SU-DHL-6 (cell line): ENCODE measurements around the gene SNX8.

ENCODE experiments used
- H2AFZ ChIP-seq: fragments of 200-600 bp; sonication (generic); 2 replicates; pipeline ENCODE4 v1.6.1; 2014; ENCODE audit warnings: low read depth, mild to moderate bottlenecking, moderate library complexity, mixed read lengths, antibody characterized with exemption, low read length; ENCODE audit not compliant: severe bottlenecking
- H3F3A ChIP-seq: fragments of 200-600 bp; shearing (Covaris generic); 2 replicates; pipeline ENCODE4 v1.6.0; 2016; ENCODE audit warnings: antibody characterized with exemption, mild to moderate bottlenecking; ENCODE audit not compliant: insufficient read depth
- H3K27ac ChIP-seq: fragments of 200-600 bp; sonication (generic); 2 replicates; pipeline ENCODE4 v1.5.1; 2016; ENCODE audit warnings: low read depth, mild to moderate bottlenecking, low read length, moderate library complexity, mixed read lengths
- H3K27me3 ChIP-seq: fragments of 200-600 bp; sonication (generic), shearing (Covaris generic); 2 replicates; pipeline ENCODE4 v1.6.0; 2014; ENCODE audit warnings: mild to moderate bottlenecking, low read length
- H3K36me3 ChIP-seq: fragments of 200-600 bp; sonication (generic); 2 replicates; pipeline ENCODE4 v1.6.1; 2014; ENCODE audit warnings: mild to moderate bottlenecking, low read length, mixed read lengths
- H3K4me2 ChIP-seq: fragments of 300-600, 200-600 bp; shearing (Covaris generic), sonication (generic); 2 replicates; pipeline ENCODE4 v1.6.0; 2014; ENCODE audit warnings: low read length, low read depth, mild to moderate bottlenecking; ENCODE audit not compliant: poor library complexity, severe bottlenecking
- H3K4me3 ChIP-seq: fragments of 200-600 bp; sonication (generic); 2 replicates; pipeline ENCODE4 v1.5.1; 2014; ENCODE audit warnings: antibody characterized with exemption, low read length, mild to moderate bottlenecking, mixed read lengths; ENCODE audit not compliant: insufficient read depth, poor library complexity, severe bottlenecking
- H3K79me2 ChIP-seq: fragments of 200-600 bp; sonication (generic); 2 replicates; pipeline ENCODE4 v1.6.1; 2014; ENCODE audit warnings: mild to moderate bottlenecking, low read length, moderate library complexity; ENCODE audit not compliant: insufficient read depth
- H3K9ac ChIP-seq: fragments of 200-600 bp; sonication (generic); 2 replicates; pipeline ENCODE4 v1.7.0; 2014; ENCODE audit warnings: mild to moderate bottlenecking, low read length
- H3K9me2 ChIP-seq: fragments of 200-600 bp; sonication (generic); replicated peaks from 2 replicates; pipeline ENCODE4 v1.6.1; 2014; ENCODE audit warnings: low read length; ENCODE audit not compliant: insufficient read depth
- H3K9me3 ChIP-seq: fragments of 200-600 bp; sonication (generic); 2 replicates; pipeline ENCODE4 v1.6.1; 2014; ENCODE audit warnings: low read length, mixed read lengths; ENCODE audit not compliant: insufficient read depth
- H4K20me1 ChIP-seq: fragments of 200-600 bp; sonication (generic); 2 replicates; pipeline ENCODE4 v1.6.1; 2014; ENCODE audit warnings: low read depth, mild to moderate bottlenecking, antibody characterized with exemption, low read length, moderate library complexity, mixed read lengths
- EZH2phosphoT487 ChIP-seq: fragments of 200-600 bp; sonication (generic), shearing (Covaris generic); conservative IDR thresholded peaks from 2 replicates; pipeline ENCODE4 v1.6.1; 2018; ENCODE audit warnings: mild to moderate bottlenecking, antibody characterized with exemption, low read length, moderate library complexity, mixed read lengths
- TF ChIP-seq, protein P1 (sequence below): fragments of 200-600 bp; sonication (generic); IDR thresholded peaks from one replicate; pipeline ENCODE4 v1.5.1; 2017; ENCODE audit warnings: antibody characterized with exemption, mild to moderate bottlenecking, low read length, moderate library complexity; ENCODE audit not compliant: insufficient read depth, poor library complexity, severe bottlenecking

Gene SNX8

GRCh38 chr7:2266911-2267310, 47.3 kb downstream of the SNX8 start:
- Histone ChIP-seq H3K9ac (no peak overlapping the region), H3K36me3 (no peaks in the 10 kb centered on the region), H3K9me3 (no peaks in the 10 kb centered on the region), H3F3A (peaks cover 6% of the 10 kb centered on the region; the same call in 1 of the 2 replicates), H3K79me2 (no peaks in the 10 kb centered on the region), H3K9me2 (no peaks in the 10 kb centered on the region), H3K27ac (no peak overlapping the region), H3K4me2 (no peak overlapping the region), H4K20me1 (no peaks in the 10 kb centered on the region), H3K4me3 (no peak overlapping the region), H2AFZ (no peak overlapping the region), H3K27me3 (no peaks in the 10 kb centered on the region)
- TF ChIP-seq, protein P1, sequence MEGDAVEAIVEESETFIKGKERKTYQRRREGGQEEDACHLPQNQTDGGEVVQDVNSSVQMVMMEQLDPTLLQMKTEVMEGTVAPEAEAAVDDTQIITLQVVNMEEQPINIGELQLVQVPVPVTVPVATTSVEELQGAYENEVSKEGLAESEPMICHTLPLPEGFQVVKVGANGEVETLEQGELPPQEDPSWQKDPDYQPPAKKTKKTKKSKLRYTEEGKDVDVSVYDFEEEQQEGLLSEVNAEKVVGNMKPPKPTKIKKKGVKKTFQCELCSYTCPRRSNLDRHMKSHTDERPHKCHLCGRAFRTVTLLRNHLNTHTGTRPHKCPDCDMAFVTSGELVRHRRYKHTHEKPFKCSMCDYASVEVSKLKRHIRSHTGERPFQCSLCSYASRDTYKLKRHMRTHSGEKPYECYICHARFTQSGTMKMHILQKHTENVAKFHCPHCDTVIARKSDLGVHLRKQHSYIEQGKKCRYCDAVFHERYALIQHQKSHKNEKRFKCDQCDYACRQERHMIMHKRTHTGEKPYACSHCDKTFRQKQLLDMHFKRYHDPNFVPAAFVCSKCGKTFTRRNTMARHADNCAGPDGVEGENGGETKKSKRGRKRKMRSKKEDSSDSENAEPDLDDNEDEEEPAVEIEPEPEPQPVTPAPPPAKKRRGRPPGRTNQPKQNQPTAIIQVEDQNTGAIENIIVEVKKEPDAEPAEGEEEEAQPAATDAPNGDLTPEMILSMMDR: no peak
- TF ChIP-seq EZH2phosphoT487: no peak

- H3K27me3 ChIP-seq: no peaks in the 10 kb centered on the region
- H2AFZ ChIP-seq: no peak overlapping the region
- peaks cover 26% of the 10 kb centered on the region for H3F3A ChIP-seq
- no peak overlapping the region for H3K4me2 ChIP-seq
- no peaks in the 10 kb centered on the region for H3K36me3 ChIP-seq
- no peak overlapping the region for H3K27ac ChIP-seq
- no peaks in the 10 kb centered on the region for H3K79me2 ChIP-seq
- TF ChIP-seq, protein P1: no peak
- no peak for TF ChIP-seq EZH2phosphoT487
- no peaks in the 10 kb centered on the region for H4K20me1 ChIP-seq
- H3K9me2 ChIP-seq: no peaks in the 10 kb centered on the region
- H3K9ac ChIP-seq: no peak overlapping the region
- H3K4me3 ChIP-seq: no peak overlapping the region
- no peaks in the 10 kb centered on the region for H3K9me3 ChIP-seq
Measured at GRCh38 chr7:2264158-2264557, 50.1 kb downstream of the SNX8 start.

DNA sequence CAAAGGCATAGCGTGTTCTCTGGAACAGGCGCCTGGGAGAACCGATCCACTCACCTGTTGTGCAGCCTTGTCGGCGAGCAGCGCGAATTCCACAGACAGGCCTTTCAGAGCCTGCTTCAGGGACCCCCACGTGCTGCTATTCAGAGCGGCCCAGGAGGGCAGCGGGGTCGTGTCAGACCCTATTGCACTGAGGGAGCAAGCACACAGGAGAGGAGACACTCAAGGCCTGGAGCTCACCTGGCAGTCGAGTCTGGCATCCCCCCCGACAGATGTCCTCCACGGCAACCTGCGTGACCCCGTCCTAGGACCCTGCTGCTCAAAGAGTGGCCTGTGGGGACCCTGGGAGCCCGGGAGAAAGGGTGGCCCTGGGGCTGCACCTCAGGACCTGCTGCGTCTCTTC, 51.1 kb downstream of the SNX8 start:
- H3K36me3 ChIP-seq: no peaks in the 10 kb centered on the region
- H3F3A ChIP-seq: peaks cover 33% of the 10 kb centered on the region
- no peak overlapping the region for H2AFZ ChIP-seq
- H3K4me3 ChIP-seq: no peak overlapping the region
- H3K79me2 ChIP-seq: no peaks in the 10 kb centered on the region
- H4K20me1 ChIP-seq: no peaks in the 10 kb centered on the region
- H3K27me3 ChIP-seq: no peaks in the 10 kb centered on the region
- no peaks in the 10 kb centered on the region for H3K9me3 ChIP-seq
- no peak overlapping the region for H3K27ac ChIP-seq
- no peak overlapping the region for H3K9ac ChIP-seq
- TF ChIP-seq EZH2phosphoT487: no peak
- TF ChIP-seq, protein P1: no peak
- H3K4me2 ChIP-seq: no peak overlapping the region
- H3K9me2 ChIP-seq: no peaks in the 10 kb centered on the region

GRCh38 chr7:2261611-2262010, 52.6 kb downstream of the SNX8 start:
- Histone ChIP-seq H3K4me2 (peak overlapping the region; percentile 39), H3F3A (peaks cover 33% of the 10 kb centered on the region), H3K27me3 (no peaks in the 10 kb centered on the region), H3K9me2 (no peaks in the 10 kb centered on the region), H4K20me1 (no peaks in the 10 kb centered on the region), H3K79me2 (no peaks in the 10 kb centered on the region), H2AFZ (peak overlapping the region; percentile 5), H3K36me3 (no peaks in the 10 kb centered on the region), H3K9me3 (no peaks in the 10 kb centered on the region), H3K9ac (peak overlapping the region; percentile 14), H3K4me3 (no peak overlapping the region), H3K27ac (peak overlapping the region; percentile 87)
- TF ChIP-seq EZH2phosphoT487: no peak
- TF ChIP-seq, protein P1: no peak
